HEK293 (cell line): Measurements from ENCODE around the gene EXOSC6.
"Not testable (repeated sequence)": the region's sequence is repeated elsewhere in the genome, so short reads cannot be mapped to it uniquely, and the experiment has no call there.

Experiments
- CTCF ChIP-seq: fragments of 450-650 bp; formaldehyde crosslinking; IDR thresholded peaks from 2 replicates; pipeline ENCODE4 v1.5.1; 2016; ENCODE audit warnings: missing biosample characterization, missing genetic modification characterization
- FEZF1 ChIP-seq: fragments of 450-650 bp; formaldehyde crosslinking; IDR thresholded peaks from 2 replicates; pipeline ENCODE4 v1.5.1; 2016; ENCODE audit warnings: missing biosample characterization, missing genetic modification characterization
- HOXA7 ChIP-seq: sonication (generic); formaldehyde crosslinking; IDR thresholded peaks from 2 replicates; pipeline ENCODE4 v1.8.1; 2022; ENCODE audit warnings: missing genetic modification reagents, borderline replicate concordance
- OVOL3 ChIP-seq: fragments of 450-650 bp; formaldehyde crosslinking; IDR thresholded peaks from 2 replicates; pipeline ENCODE4 v1.5.1; 2016; ENCODE audit warnings: missing biosample characterization, missing genetic modification characterization
- SALL2 ChIP-seq: fragments of 450-650 bp; formaldehyde crosslinking; IDR thresholded peaks from 2 replicates; pipeline ENCODE4 v1.5.0; 2017; ENCODE audit warnings: missing biosample characterization, mild to moderate bottlenecking, missing genetic modification characterization, borderline replicate concordance
- ZNF114 ChIP-seq: fragments of 450-650 bp; formaldehyde crosslinking; IDR thresholded peaks from 2 replicates; pipeline ENCODE4 v1.5.0; 2017; ENCODE audit warnings: missing biosample characterization, missing genetic modification characterization
- ZNF146 ChIP-seq: fragments of 450-650 bp; formaldehyde crosslinking; IDR thresholded peaks from 2 replicates; pipeline ENCODE4 v1.5.1; 2016; ENCODE audit warnings: missing biosample characterization, missing genetic modification characterization
- ZNF274 ChIP-seq, 2 experiments: fragments of 200-500 bp in 1 of 2; fragments of 450-650 bp in 1 of 2; sonication (Bioruptor generic) in 1 of 2; formaldehyde crosslinking in 1 of 2; IDR thresholded peaks; 2 replicates each; pipeline versions ENCODE4 v1.5.1 to v1.6.1; 2014 to 2016; ENCODE audit warnings: borderline replicate concordance in 1 of 2, inconsistent platforms in 1 of 2, low read length in 1 of 2, missing biosample characterization in 1 of 2, missing genetic modification characterization in 1 of 2

GRCh38 chr16:70226024-70226423 is 25.7 kb downstream of the EXOSC6 start:
- not testable (repeated sequence) for TF ChIP-seq OVOL3 (tag by site-specific recombination); FEZF1; HOXA7 (CRISPR knock-in tag); ZNF114 (tag by site-specific recombination); ZNF274 (IDR thresholded peaks at IDR 0.05; ENCODE audit: low read length); ZNF274 (tag by site-specific recombination; IDR thresholded peaks at IDR 0.05; ENCODE audit: borderline replicate concordance); ZNF146 (tag by site-specific recombination); CTCF (tag by site-specific recombination); SALL2 (tag by site-specific recombination)
